H1 (cell line): Measurements from ENCODE around the gene TMEM204. TPM values are rescaled to one million over a fixed set of nuclear protein-coding genes. Genes with fewer than 3 reads are reported as not detected.

Experiments
- ATF2 ChIP-seq: IDR thresholded peaks from 2 replicates; pipeline ENCODE4 v1.6.1; 2012; ENCODE audit warnings: low read length, inconsistent platforms
- CHD2 ChIP-seq: IDR thresholded peaks from 2 replicates; pipeline ENCODE4 v1.6.1; 2012; ENCODE audit warnings: low read length, improper control_type of control experiment
- HDAC2 ChIP-seq, 2 experiments: fragments of 300-600 bp in 1 of 2; sonication (generic) in 1 of 2; IDR thresholded peaks; 2 replicates each; pipeline ENCODE4 v1.6.1; 2011 to 2012; ENCODE audit warnings: low read depth in 2 of 2, low read length in 2 of 2, mild to moderate bottlenecking in 2 of 2, moderate library complexity in 2 of 2, borderline replicate concordance in 1 of 2, inconsistent platforms in 1 of 2
- SP1 ChIP-seq: IDR thresholded peaks from 2 replicates; pipeline ENCODE4 v1.6.1; 2011; ENCODE audit warnings: low read depth, low read length
- SUZ12 ChIP-seq: fragments of 200-600 bp; sonication (generic); IDR thresholded peaks from 2 replicates; pipeline ENCODE4 v1.6.1; 2012; ENCODE audit warnings: mild to moderate bottlenecking, inconsistent platforms, low read length, moderate library complexity, mixed read lengths
- USF2 ChIP-seq: IDR thresholded peaks from 2 replicates; pipeline ENCODE4 v1.6.1; 2011; ENCODE audit warnings: low read length, improper control_type of control experiment
- polyA plus RNA-seq, 7 experiments: library from polyadenylated mRNA; depleted of rRNA in 3 of 7; stranded (reverse) in 5 of 7; unstranded in 2 of 7; fragments of >200 nt in 5 of 7; fragments of 200-250 nt in 2 of 7; gene quantifications; 1 replicate in 5 of 7; 2 replicates in 1 of 7; 4 replicates in 1 of 7; pipeline versions ENCODE4 v1.2.1 to v1.2.3, GENCODE V29; 2011 to 2013; ENCODE audit warnings: missing spikeins in 2 of 7, mixed read lengths in 2 of 7
- total RNA-seq: library from RNA; stranded (reverse); fragmentation: NEBNext Ultra II Directional; extraction: Animal tissue kit (Norgen Biotek cat#: 25700); gene quantifications from 2 replicates; pipeline ENCODE4 v1.2.1, GENCODE V29; 2021

TMEM204 gene
- total and polyA plus RNA-seq, 2 of the 8 experiments (the other 6 are each of a cell fraction or from before 2014, with no cell fraction given): not detected

GRCh38 chr16:1584926-1585484, 51.5 kb downstream of the TMEM204 start (continued):
- no peak for TF ChIP-seq CHD2
- no peak for TF ChIP-seq SUZ12
- no peak for TF ChIP-seq HDAC2 (IDR thresholded peaks at IDR 0.05; ENCODE audit: borderline replicate concordance in 1 of 2, low read depth in 2 of 2, low read length in 2 of 2)
- TF ChIP-seq USF2: no peak
- no peak for TF ChIP-seq SP1
- no peak for TF ChIP-seq ATF2
